Fibroblast of skin of abdomen (primary cell): ENCODE measurements around the gene CTU1.

ENCODE experiments used
- DNase-seq: peaks from one replicate; pipeline ENCODE4 v3.0.0-alpha.2; 2013

Gene CTU1

DNA sequence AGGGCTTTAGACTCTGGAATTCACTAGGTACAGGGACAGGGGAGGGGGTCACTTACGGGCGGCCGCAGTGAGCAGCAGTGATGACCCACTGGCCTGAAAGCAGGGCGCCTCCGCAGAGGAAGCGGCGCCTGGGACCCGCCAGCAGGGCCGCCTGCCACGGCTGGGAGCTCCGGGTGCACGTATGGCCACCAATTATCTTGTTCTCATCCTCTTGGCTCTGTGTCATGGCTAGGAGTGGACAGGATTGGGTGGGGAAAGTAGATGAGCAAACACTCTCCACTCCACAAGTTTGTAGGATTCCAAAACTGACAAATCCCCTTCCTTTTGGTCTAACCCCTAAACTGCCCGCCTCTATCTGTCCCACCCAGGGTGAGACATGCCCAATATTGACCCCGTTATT lies 26.7 kb downstream of the CTU1 start:
- no peak for DNase-seq

DNA sequence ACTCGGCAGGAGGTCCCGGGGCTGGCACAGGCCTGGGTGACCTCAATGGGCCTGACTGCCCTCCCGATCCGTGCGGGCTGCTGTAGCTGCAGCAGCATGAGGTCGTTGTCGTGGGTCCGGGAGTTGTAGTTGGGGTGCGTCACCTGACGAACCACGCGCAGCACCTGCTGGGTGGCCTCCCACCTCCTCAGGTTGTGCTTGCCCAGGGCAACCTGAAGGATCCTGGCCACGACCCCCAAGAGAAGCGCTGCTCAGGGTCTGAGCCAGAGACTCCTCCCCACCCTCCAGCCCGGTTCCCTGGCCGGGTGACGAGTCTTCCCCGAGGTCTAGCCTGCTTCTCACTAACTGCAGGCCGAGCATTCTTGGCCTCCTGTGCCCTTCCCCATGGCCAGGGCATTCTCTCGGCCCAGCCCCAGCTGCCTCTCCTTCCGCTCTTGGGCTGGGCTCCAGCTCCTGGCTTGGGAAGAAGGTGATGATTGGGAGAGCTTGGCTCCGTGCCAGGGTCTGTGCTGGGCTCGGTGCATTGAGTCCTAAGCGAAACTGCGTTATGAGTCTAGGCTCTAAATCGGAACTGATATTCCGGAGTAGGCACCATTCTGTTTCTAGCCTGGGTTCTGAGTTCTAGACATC lies 28.6 kb downstream of the CTU1 start:
- no peak for DNase-seq

DNA sequence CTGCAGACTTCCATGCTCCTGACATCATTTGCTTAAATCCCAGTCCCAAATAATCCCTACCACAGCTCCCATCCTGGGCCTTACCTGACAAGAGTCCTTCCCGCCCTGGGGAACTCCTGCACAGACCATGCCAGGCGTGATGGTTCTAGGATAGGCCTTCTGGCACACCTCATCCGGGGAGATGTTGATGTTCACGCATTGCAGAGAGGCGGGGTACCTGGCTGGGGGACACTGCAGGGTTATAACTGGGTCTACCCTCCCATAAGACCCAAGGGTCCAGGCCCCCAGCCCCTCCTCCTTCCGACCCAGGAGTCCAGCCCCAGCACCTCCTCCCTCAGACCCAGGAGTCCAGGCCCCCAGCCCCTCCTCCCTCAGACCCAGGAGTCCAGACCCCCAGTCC lies 29.5 kb downstream of the CTU1 start:
- no peak for DNase-seq

DNA sequence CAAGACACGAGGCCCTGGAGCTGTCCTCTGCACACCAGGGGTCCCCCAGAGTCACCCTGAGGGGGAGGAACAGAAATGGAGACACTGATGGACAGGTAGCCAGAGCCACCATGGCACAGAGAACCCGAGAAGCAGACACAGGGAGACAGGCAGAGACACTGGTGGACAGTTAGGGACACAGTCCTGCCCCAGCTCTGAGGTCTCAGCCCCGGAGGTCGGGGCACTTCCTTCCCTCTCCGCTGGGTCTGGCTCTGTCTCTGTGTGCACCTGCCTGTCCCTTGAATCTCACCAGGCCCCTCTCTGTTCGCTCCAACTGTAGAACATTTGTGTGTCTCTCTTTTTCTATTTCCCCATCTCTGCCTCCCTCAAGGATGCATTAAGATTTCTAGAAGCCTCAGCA lies 30.1 kb downstream of the CTU1 start:
- no peak for DNase-seq

DNA sequence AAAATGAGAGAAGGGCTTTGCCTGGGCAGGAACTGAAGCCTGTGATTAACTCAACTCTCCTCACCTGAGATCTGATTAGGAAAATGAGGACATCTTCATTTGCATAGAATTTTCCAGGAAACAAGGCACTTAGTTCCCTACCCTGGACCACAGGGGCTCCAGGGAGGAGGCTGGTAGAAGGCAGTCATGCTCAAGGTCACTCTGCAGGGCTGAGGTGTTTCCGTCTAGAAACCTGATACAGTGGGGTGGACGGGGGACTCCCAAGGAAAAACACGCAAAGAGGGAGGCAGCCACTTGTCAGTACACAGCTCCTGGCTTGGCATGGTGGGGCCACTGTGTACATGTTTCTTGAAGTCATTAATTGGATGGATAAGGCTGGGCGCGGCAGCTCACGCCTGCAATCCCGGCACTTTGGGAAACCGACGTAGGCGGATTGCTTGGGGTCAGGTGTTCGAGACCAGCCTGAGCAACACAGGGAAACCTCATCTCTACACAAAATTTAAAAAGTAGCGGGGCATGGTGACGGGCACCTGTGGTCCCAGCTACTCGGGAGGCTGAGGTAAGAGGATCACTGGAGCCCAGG lies 31.5 kb downstream of the CTU1 start:
- DNase-seq: no peak

DNA sequence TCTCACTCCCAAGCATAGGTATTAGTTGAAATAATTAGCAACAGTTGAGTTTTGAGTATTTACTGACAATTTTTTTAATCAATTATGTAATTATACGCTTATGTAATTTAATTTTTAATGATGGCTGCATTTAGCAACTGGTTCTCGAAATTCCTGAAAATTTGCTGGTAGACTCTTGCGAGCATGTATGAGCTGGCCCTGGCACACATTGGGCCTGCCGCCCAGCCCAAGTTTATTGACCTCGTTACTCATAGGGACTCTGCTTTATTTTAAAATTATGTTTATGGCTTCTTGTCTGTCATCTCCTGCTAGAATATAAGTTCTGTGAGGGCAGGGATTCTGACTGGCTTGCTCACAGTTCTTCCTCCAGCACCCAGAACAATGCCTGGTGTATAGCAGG lies 32.2 kb downstream of the CTU1 start:
- no peak for DNase-seq

DNA sequence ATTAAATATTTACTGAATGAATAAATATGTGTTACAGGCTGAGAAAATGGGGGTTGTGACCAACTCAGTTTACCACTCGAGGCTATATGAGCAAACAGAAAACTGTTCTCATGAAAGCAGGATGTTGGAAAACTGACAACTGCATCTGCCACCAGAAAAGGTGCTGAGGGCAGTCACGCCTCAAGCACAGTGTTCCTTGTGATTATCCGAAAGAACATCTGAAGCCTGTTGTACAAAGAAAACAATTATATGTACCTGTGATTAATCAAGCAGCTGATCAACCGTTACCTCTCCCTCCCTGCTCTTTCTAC lies 37.2 kb downstream of the CTU1 start:
- DNase-seq: no peak

DNA sequence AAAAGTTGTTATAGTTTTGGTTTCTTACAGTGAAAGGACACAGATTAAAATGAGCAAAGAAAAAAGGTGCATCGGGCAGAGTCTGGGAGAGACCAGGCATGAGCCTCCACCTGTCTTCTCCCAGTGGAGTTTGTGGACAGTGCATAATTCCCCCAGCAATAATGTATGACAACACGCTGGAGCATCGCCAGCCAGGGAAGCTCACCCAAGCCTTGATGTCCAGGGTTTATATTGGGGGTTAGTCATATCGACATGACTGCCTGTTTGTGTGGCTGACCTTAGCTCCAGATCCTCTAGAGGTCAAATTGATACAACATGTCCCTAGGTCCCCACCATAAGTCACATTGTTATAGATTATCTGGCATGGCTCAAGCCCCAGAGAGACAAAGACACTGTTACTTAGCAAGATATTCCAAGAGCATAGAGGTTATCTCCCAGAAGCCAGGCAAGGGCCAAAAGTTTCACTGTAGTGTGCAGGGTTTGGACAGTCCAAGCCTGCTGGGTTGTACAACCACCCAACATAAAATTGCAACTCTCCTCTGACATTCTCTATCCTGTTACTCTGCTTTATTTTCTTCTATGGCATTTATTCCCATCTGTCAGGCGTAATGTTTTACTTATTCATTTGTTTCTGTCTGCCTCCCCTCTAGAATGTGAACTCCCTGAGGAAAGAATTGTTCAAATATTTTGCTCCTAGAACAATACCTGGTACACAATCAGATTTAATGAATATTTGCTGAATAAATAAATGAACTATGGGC lies 37.7 kb downstream of the CTU1 start:
- no peak for DNase-seq

DNA sequence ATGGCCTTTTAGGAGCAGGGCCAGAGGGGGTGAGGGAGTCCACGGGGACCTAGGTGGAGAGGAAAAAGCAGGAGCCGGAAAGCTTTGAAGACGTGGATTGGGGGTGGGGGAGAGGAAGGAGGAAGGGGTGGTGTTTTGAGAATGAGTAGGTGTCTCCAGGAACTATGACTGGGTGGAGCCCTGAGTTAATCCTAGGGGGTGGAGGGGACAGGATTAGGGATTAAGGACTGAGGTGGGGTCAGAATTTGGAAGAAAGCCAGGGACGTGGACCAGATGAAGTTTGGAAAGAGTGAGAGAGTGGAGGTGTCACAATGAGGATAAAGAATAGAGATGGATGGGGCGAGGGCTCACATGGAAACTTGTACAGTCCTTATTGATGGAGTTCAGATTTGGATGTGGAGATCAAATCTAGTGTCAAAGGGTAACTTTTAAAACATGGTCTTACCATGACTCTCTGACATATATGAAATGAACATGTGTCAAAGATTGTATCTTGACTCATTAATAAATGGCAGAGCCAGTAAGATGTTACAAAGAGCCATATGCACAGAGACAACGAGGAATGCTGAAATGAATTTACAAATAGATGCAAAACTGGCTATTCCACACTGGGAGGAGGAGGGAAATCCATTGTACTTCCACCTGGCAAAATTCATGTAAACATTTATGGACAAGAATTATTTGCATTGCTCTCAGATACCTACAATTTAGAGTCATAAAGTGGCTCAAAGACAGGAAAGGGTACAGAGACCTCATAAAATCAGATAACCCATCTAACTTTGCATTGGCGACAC lies 41.6 kb downstream of the CTU1 start:
- no peak for DNase-seq

DNA sequence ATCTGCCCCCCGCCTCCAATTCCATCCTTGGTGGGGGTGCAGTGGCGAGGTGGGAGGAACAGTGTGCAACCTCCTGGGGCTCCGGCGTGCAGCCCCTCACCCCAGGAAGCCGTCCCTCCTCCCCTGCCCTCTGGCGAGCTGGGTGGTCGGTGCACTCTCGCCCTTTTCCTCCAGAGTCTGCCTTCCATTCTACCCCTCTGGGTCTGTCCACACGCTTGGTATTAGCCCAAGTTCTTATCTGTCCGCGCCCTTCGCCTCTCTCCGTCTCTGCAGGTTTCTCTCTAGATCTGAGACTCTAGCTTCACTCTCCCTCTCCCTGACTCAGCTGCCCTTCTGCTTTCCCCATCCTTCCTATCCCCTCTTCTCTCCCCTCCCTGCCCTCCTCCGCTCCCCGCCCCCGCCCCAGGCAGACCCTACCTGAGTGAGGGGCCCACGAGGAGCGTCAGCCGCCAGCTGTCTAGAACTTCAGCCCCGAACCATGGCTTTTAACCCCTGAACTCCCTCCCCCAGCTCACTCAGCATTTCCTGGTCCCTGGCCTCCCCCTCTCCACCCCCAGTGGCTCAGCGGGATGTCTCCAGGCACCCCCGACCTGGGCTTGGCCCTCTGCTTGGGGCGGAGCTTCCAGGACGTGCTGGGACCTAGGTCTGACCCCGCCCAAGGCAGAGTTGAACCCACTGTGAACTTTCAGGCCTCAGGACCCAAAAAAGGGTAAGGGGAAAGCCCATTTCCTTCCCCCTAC lies 42.8 kb downstream of the CTU1 start:
- DNase-seq: no peak

DNA sequence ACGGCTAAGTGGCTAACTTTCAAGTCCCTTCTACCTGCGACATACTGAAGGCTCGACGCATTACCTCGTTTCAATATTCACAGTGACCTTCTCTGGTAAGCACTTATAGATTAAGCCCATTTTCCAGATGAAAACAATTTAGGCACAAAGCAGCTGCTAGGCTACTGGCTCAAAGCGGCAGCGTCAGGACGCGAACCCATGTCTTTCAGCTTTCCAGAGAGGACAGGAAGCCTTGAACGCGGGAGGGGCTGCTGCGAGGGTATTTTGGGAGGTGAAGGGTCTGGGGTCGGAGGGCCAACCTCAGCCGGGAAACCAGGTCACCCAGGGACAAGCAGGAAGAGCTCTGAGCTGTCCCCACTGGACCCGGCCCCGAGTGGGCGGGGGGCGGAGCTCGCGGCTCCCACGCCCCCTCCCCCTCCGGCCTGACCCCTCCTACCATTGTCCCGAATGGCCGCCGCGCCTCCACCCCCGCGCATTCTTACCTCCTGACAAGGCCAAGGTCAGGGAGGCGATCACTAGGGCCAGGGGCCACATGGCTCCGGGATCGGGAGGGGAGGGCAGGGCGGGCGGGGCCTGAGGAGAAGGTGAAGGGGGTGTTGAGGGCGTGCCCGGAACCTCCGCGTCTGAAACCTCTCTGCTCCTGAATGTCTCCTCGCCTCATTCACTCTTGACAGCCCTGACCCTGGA lies 43.5 kb downstream of the CTU1 start, which contains the start of gene KLK13:
KLK13 (minus strand) TSS at position 559 of the 687 bp plus-strand sequence; CDS start at position 534, 25 bp downstream.
- no peak for DNase-seq

DNA sequence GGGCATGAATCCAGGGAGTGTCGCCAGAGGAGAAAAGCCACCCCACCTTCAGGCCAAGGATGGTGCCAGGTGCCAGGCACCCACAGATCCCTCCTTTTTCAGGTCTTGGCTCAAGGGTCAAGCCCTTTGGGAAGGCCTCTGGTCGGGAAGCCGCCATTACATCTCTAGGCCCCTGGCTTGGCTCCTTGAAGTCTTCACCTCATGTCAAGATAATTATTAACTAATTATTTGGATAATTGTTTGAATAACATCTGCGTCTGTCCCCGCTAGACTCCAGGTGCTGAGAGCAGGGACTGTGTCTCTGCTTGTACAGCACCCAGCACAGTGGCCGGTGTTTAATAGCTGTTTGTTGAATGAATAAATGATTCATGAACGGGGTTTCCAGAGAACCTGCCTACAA lies 44.5 kb downstream of the CTU1 start:
- DNase-seq: no peak

DNA sequence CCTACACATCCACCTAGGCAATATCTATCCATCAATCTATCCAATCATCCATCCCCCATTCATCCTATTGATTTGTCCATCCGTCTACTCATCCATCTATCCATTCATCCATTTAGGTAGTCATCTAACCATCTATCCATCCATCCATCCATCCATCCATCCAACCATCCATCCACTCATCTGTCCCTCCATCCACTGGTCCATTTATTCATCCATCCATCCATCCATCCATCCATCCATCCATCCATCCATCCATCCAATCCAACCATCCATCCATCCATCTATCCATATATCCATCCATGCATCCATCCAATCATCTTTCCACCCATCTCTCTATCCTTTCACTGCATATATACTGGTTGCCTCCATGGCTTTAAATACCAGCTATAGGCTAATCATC lies 47.2 kb downstream of the CTU1 start:
- no peak for DNase-seq

DNA sequence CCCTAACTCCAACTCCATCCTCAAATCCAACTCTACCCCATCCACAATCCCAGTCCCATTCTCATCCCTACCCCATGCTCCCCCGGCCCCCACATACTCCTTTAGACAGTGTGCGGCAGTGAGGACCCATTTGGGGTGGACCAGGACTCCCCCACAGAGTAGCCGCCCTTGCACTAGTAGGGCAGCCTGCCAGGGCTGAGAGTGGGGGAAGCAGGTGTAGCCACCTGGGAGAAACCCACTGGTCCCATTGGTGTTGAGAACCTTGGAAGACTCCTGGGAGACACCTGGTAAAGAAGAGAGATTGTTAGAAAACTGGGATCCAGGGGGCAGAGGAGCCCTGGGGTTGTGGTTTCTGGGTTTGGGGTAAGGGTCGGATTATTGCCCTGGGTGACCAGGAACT lies 47.9 kb downstream of the CTU1 start:
- no peak for DNase-seq

DNA sequence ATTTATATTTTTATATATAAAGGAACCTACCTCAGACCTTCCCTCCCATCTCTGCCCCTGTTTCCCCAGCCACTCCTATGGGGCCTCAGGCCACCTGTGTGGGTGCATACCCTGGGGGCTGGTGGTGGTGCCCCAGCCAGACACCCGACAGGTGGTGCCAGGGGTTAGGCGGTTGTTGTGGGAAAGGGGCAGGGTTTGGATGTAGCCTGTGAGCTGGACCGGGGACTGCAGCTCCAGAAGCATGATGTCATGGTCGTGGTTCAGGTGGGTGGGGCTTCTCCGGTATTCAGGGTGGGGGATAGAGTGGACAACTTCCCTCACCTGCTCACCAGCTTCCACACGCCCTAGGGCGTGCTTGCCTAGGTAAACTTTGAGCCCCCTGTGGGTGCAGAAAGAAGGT lies 48.5 kb downstream of the CTU1 start:
- DNase-seq: no peak

DNA sequence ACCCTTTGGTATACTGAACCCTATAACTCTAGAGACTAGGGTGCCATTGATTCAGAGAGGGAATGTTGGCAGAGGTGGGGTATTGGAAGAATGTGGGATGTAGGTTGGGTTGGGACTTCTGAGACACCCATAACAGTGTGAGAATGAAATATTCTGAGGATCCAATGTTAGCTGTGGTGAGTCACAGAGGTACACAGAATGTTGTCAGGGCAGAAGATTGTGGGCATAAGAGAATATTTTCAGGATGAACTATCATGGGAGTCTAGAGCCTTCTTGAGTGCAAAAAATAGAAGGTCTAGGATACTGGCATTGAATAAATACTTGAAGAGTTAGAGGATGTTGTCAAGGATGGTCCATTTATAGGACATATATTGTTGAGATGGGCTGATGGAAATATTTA lies 52.3 kb downstream of the CTU1 start:
- no peak for DNase-seq
